Measurements from ENCODE around the gene ADGRG6.

DNA sequence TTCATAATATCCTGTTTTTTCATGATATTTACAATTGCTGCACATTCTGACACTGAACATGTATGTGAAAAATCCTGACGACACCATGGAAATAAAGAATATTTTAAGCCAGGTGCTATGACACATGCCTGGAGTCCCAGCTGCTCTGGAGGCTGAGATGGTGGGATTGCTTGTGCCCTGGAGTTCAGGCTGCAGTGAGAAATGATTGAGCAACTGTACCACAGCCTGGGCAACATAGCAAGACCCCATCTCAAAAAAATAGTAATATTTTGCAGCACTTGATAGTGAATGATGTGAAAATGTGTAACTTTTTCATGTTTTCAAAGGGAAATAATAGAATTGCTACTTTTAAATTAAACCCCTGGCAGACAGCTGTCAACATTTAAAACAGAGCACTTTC is 137.1 kb downstream of the ADGRG6 start:
- TF ChIP-seq, protein P1, sequence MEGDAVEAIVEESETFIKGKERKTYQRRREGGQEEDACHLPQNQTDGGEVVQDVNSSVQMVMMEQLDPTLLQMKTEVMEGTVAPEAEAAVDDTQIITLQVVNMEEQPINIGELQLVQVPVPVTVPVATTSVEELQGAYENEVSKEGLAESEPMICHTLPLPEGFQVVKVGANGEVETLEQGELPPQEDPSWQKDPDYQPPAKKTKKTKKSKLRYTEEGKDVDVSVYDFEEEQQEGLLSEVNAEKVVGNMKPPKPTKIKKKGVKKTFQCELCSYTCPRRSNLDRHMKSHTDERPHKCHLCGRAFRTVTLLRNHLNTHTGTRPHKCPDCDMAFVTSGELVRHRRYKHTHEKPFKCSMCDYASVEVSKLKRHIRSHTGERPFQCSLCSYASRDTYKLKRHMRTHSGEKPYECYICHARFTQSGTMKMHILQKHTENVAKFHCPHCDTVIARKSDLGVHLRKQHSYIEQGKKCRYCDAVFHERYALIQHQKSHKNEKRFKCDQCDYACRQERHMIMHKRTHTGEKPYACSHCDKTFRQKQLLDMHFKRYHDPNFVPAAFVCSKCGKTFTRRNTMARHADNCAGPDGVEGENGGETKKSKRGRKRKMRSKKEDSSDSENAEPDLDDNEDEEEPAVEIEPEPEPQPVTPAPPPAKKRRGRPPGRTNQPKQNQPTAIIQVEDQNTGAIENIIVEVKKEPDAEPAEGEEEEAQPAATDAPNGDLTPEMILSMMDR (IDR thresholded peaks at IDR 0.05): no peak
- TF ChIP-seq, protein P2, sequence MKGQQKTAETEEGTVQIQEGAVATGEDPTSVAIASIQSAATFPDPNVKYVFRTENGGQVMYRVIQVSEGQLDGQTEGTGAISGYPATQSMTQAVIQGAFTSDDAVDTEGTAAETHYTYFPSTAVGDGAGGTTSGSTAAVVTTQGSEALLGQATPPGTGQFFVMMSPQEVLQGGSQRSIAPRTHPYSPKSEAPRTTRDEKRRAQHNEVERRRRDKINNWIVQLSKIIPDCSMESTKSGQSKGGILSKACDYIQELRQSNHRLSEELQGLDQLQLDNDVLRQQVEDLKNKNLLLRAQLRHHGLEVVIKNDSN (CRISPR knock-in tag; IDR thresholded peaks at IDR 0.05): no peak
- no peak for TF ChIP-seq GTF2I (CRISPR knock-in tag; conservative IDR thresholded peaks at IDR 0.05)
- no peak for TF ChIP-seq TP53 (CRISPR knock-in tag; IDR thresholded peaks at IDR 0.05)
- no peak for TF ChIP-seq SMAD3 (CRISPR knock-in tag; IDR thresholded peaks at IDR 0.05; ENCODE audit: borderline replicate concordance)
